ENCODE measurements around the gene OAF. TPM values are rescaled to one million over a fixed set of nuclear protein-coding genes. Genes with fewer than 3 reads are reported as not detected.

OAF gene
- total RNA-seq, 1 experiment from 2014 or later, result 20.4 TPM

- no peak for DNase-seq (ENCODE audit: low read depth)
- in situ Hi-C loops (cut with HindIII; ENCODE audit: low pct_unique_long_range_greater_than_20kb, low sequenced_read_pairs), result no loop called here
Observed at GRCh38 chr11:120197977-120198376, 12.9 kb upstream of the OAF start.

GRCh38 chr11:120198403-120198786, 12.4 kb upstream of the OAF start:
- DNase-seq (ENCODE audit: low read depth), result no peak
- in situ Hi-C loops (cut with HindIII; ENCODE audit: low pct_unique_long_range_greater_than_20kb, low sequenced_read_pairs), result no loop called here

- in situ Hi-C loops (cut with HindIII; ENCODE audit: low pct_unique_long_range_greater_than_20kb, low sequenced_read_pairs), result no loop called here
- DNase-seq (ENCODE audit: low read depth), result no peak
Observed at GRCh38 chr11:120198787-120199469, 11.9 kb upstream of the OAF start.

GRCh38 chr11:120199613-120200012, 11.2 kb upstream of the OAF start:
- in situ Hi-C loops (cut with HindIII; ENCODE audit: low pct_unique_long_range_greater_than_20kb, low sequenced_read_pairs), result no loop called here
- no peak for DNase-seq (ENCODE audit: low read depth)

- DNase-seq (ENCODE audit: low read depth), result no peak
- in situ Hi-C loops (cut with HindIII; ENCODE audit: low pct_unique_long_range_greater_than_20kb, low sequenced_read_pairs), result no loop called here
Observed at GRCh38 chr11:120200677-120201076, 10.2 kb upstream of the OAF start.

- in situ Hi-C loops (cut with HindIII; ENCODE audit: low pct_unique_long_range_greater_than_20kb, low sequenced_read_pairs), result no loop called here
- DNase-seq (ENCODE audit: low read depth), result no peak
Observed at GRCh38 chr11:120201653-120202052, 9.2 kb upstream of the OAF start.

- in situ Hi-C loops (cut with HindIII; ENCODE audit: low pct_unique_long_range_greater_than_20kb, low sequenced_read_pairs), result no loop called here
- no peak for DNase-seq (ENCODE audit: low read depth)
Observed at GRCh38 chr11:120203626-120204025, 7.2 kb upstream of the OAF start.

- in situ Hi-C loops (cut with HindIII; ENCODE audit: low pct_unique_long_range_greater_than_20kb, low sequenced_read_pairs), result no loop called here
Observed at GRCh38 chr11:120205596-120206161, 5.2 kb upstream of the OAF start.

GRCh38 chr11:120207512-120207911, 3.3 kb upstream of the OAF start:
- DNase-seq (ENCODE audit: low read depth), result no peak
- in situ Hi-C loops (cut with HindIII; ENCODE audit: low pct_unique_long_range_greater_than_20kb, low sequenced_read_pairs), result no loop called here

More at GRCh38 chr11:120205596-120206161, 5.2 kb upstream of the OAF start:
- DNase-seq (ENCODE audit: low read depth), result peak; percentile 63

GRCh38 chr11:120208001-120208441, 2.8 kb upstream of the OAF start:
- no peak for DNase-seq (ENCODE audit: low read depth)
- in situ Hi-C loops (cut with HindIII; ENCODE audit: low pct_unique_long_range_greater_than_20kb, low sequenced_read_pairs), result no loop called here

GRCh38 chr11:120208777-120209176, 2.1 kb upstream of the OAF start:
- no peak for DNase-seq (ENCODE audit: low read depth)
- in situ Hi-C loops (cut with HindIII; ENCODE audit: low pct_unique_long_range_greater_than_20kb, low sequenced_read_pairs), result no loop called here

- in situ Hi-C loops (cut with HindIII; ENCODE audit: low pct_unique_long_range_greater_than_20kb, low sequenced_read_pairs), result no loop called here
- DNase-seq (ENCODE audit: low read depth), result no peak
Observed at GRCh38 chr11:120209746-120210625, 846 bp upstream of the OAF start.

- in situ Hi-C loops (cut with HindIII; ENCODE audit: low pct_unique_long_range_greater_than_20kb, low sequenced_read_pairs), result no loop called here
Observed at GRCh38 chr11:120211522-120212258, 858 bp downstream of the OAF start.

GRCh38 chr11:120212259-120212878, 1.5 kb downstream of the OAF start:
- no peak for DNase-seq (ENCODE audit: low read depth)
- in situ Hi-C loops (cut with HindIII; ENCODE audit: low pct_unique_long_range_greater_than_20kb, low sequenced_read_pairs), result no loop called here

More at GRCh38 chr11:120211522-120212258, 858 bp downstream of the OAF start:
- no peak for DNase-seq (ENCODE audit: low read depth)

- DNase-seq (ENCODE audit: low read depth), result no peak
- in situ Hi-C loops (cut with HindIII; ENCODE audit: low pct_unique_long_range_greater_than_20kb, low sequenced_read_pairs), result no loop called here
Observed at GRCh38 chr11:120212926-120213325, 2.1 kb downstream of the OAF start.

GRCh38 chr11:120214581-120214980, 3.7 kb downstream of the OAF start:
- in situ Hi-C loops (cut with HindIII; ENCODE audit: low pct_unique_long_range_greater_than_20kb, low sequenced_read_pairs), result no loop called here
- DNase-seq (ENCODE audit: low read depth), result no peak

GRCh38 chr11:120215634-120216033, 4.8 kb downstream of the OAF start:
- no peak for DNase-seq (ENCODE audit: low read depth)
- in situ Hi-C loops (cut with HindIII; ENCODE audit: low pct_unique_long_range_greater_than_20kb, low sequenced_read_pairs), result no loop called here

- in situ Hi-C loops (cut with HindIII; ENCODE audit: low pct_unique_long_range_greater_than_20kb, low sequenced_read_pairs), result no loop called here
- DNase-seq (ENCODE audit: low read depth), result no peak
Observed at GRCh38 chr11:120216426-120217102, 5.7 kb downstream of the OAF start.

Data from Caki2 (cell line).